Naive thymus-derived CD4-positive, alpha-beta T cell (primary cell): ENCODE measurements around the gene BHMT. TPM values are rescaled to one million over a fixed set of nuclear protein-coding genes. Genes with fewer than 3 reads are reported as not detected.
A peak's percentile ranks its signal among the peaks of the same experiment; 100 is the strongest.

Experiments
- ATAC-seq: fragments of 150-1000 bp; cut with Tn5 transposase; 2 replicates; pipeline ENCODE4 v1.10.0; 2021; ENCODE audit warnings: mild to moderate bottlenecking, moderate library complexity
- CTCF ChIA-PET: fragments of 350-600 bp; sonication (Branson Sonifier 250); formaldehyde crosslinking; loops from one replicate; lab custom pipeline; 2021; ENCODE audit warnings: antibody characterized with exemption; lab: Charles Lee
- POLR2A ChIA-PET: fragments of 350-600 bp; sonication (Branson Sonifier 250); formaldehyde crosslinking; loops from one replicate; lab custom pipeline; 2021; ENCODE audit warnings: antibody characterized with exemption, inconsistent platforms; lab: Charles Lee
- DNase-seq, 9 donors: peaks; one replicate each; pipeline versions ENCODE4 v3.0.0 to v3.0.0-alpha.2; 2020 to 2022; ENCODE audit warnings: mixed read lengths in 1 of 9
- H3K27ac ChIP-seq: one replicate; pipeline ENCODE4 v1.7.0; 2013; ENCODE audit warnings: mild to moderate bottlenecking, low read depth, low read length, moderate library complexity
- H3K27me3 ChIP-seq, 2 donors: one replicate each; pipeline ENCODE4 v1.7.0; 2013; ENCODE audit warnings: low read length in 2 of 2, mild to moderate bottlenecking in 2 of 2, moderate library complexity in 2 of 2; ENCODE audit not compliant: control insufficient read depth in 2 of 2, insufficient read depth in 2 of 2
- H3K36me3 ChIP-seq, 3 experiments: 1 replicate in 2 of 3; 2 replicates in 1 of 3; pipeline ENCODE4 v1.7.0; 2013; ENCODE audit warnings: low read length in 3 of 3, mild to moderate bottlenecking in 3 of 3, moderate library complexity in 1 of 3; ENCODE audit not compliant: insufficient read depth in 3 of 3, control insufficient read depth in 2 of 3
- H3K4me1 ChIP-seq, 2 donors: one replicate each; pipeline ENCODE4 v1.7.0; 2013; ENCODE audit warnings: low read length in 2 of 2, mild to moderate bottlenecking in 2 of 2, moderate library complexity in 1 of 2; ENCODE audit not compliant: control insufficient read depth in 2 of 2, insufficient read depth in 2 of 2
- H3K4me3 ChIP-seq: 2 replicates; pipeline ENCODE4 v1.7.0; 2013; ENCODE audit warnings: mild to moderate bottlenecking, low read length
- H3K9me3 ChIP-seq, 3 experiments: 1 replicate in 2 of 3; 2 replicates in 1 of 3; pipeline ENCODE4 v1.7.0; 2013; ENCODE audit warnings: low read length in 3 of 3; ENCODE audit not compliant: control insufficient read depth in 2 of 3
- H3K27ac Mint-ChIP-seq, 9 donors: one replicate each; pipeline ENCODE4 v1.8.0; 2020 to 2022; ENCODE audit warnings: mixed read lengths in 9 of 9, mild to moderate bottlenecking in 8 of 9, moderate library complexity in 5 of 9, inconsistent platforms in 2 of 9
- H3K27me3 Mint-ChIP-seq, 5 donors: one replicate each; pipeline ENCODE4 v1.8.0; 2021 to 2022; ENCODE audit warnings: mixed read lengths in 5 of 5, mild to moderate bottlenecking in 1 of 5
- H3K36me3 Mint-ChIP-seq, 5 donors: one replicate each; pipeline ENCODE4 v1.8.0; 2020 to 2022; ENCODE audit warnings: mixed read lengths in 5 of 5, mild to moderate bottlenecking in 3 of 5, inconsistent platforms in 1 of 5
- H3K4me1 Mint-ChIP-seq, 7 donors: one replicate each; pipeline ENCODE4 v1.8.0; 2020 to 2022; ENCODE audit warnings: mixed read lengths in 7 of 7, mild to moderate bottlenecking in 3 of 7, inconsistent platforms in 1 of 7
- H3K4me3 Mint-ChIP-seq, 10 donors: one replicate each; pipeline ENCODE4 v1.8.0; 2020 to 2022; ENCODE audit warnings: mild to moderate bottlenecking in 10 of 10, mixed read lengths in 10 of 10, moderate library complexity in 6 of 10, inconsistent platforms in 2 of 10
- H3K9me3 Mint-ChIP-seq, 11 donors: one replicate each; pipeline ENCODE4 v1.8.0; 2020 to 2022; ENCODE audit warnings: mixed read lengths in 11 of 11, mild to moderate bottlenecking in 4 of 11, inconsistent platforms in 1 of 11, moderate library complexity in 1 of 11
- intact Hi-C, 2 donors: fragments of 100-400 bp; cut with micrococcal nuclease; formaldehyde crosslinking; loops; one replicate each; pipeline ENCODE4 v1.15.1; 2023
- polyA plus RNA-seq, 2 donors: library from polyadenylated mRNA; unstranded; fragments of 300-500 nt; fragmentation: Illumina TruSeq; gene quantifications; one replicate each; pipeline ENCODE4 v1.2.3, GENCODE V29; 2021
- total RNA-seq, 6 experiments: library from RNA in 5 of 6; stranded (reverse) in 5 of 6; gene quantifications; 1 replicate in 5 of 6; 2 replicates in 1 of 6; pipeline ENCODE4 v1.2.3 and lab custom pipeline; 2021 to 2026

Gene BHMT
- total and polyA plus RNA-seq, 7 experiments from 2014 or later: not detected

- Histone ChIP-seq H3K27me3 (no peaks in the 10 kb centered on the region), H3K36me3 (no peaks in the 10 kb centered on the region), H3K27ac (no peak overlapping the region), H3K4me1 (peaks cover 9 to 11% of the 10 kb centered on the region in 2 donors), H3K4me3 (no peak overlapping the region), H3K9me3 (no peaks in the 10 kb centered on the region)
- POLR2A ChIA-PET: no interaction called here
- no peak for ATAC-seq
- DNase-seq: no peak
- no peaks in the 10 kb centered on the region for H3K36me3 Mint-ChIP-seq
- intact Hi-C loops: loop anchor here (5.0 to 10.0 kb wide), 6 partner anchors 72 to 1177 kb away; no protein-coding TSS in a partner anchor
- H3K4me1 Mint-ChIP-seq: peaks cover 7 to 17% (median 10%) of the 10 kb centered on the region in 7 donors
- H3K4me3 Mint-ChIP-seq: no peak overlapping the region
- H3K27ac Mint-ChIP-seq: no peak overlapping the region
- peaks cover 0 to 1% (median 0%) of the 10 kb centered on the region in 11 donors for H3K9me3 Mint-ChIP-seq
- CTCF ChIA-PET: no interaction called here
- peaks cover 0 to 9% (median 5%) of the 10 kb centered on the region in 5 donors for H3K27me3 Mint-ChIP-seq
Measured at GRCh38 chr5:79130781-79131180, 19.2 kb downstream of the BHMT start.

DNA sequence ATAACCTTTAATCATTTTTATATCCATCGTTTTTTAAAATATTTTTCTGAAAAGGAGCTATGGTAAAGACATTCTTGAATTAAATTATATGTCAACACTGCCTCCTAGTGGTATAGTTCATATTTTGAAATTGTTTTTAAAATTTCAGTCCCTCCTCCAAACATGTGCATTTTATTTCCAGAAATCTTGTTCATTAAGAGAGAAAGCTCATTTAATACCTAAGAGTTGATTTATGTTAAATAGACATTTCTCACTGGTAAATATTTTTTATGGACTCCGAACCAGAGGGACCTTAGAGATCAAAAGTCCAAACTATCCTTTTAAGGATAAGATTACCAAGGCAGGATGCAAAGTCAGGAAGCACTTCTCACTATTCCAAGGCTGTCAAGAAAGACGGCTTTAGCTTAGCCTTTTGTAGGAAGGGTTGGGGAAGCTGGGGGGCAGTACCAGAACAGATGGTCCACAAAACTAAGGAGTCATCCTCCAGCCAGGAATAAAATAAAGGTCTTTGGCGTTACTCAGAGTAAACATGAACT lies 21.6 kb downstream of the BHMT start:
- Mint-ChIP-seq H3K9me3 (peaks cover 0 to 1% (median 0%) of the 10 kb centered on the region in 11 donors), H3K4me3 (peak overlapping the region; percentile 45 to 80 (median 76)), H3K36me3 (no peaks in the 10 kb centered on the region), H3K27me3 (peaks cover 0 to 9% (median 4%) of the 10 kb centered on the region in 5 donors), H3K27ac (peak overlapping the region in 3 of 9 donors; percentile 4 to 43 (median 5)), H3K4me1 (peaks cover 7 to 17% (median 10%) of the 10 kb centered on the region in 7 donors)
- DNase-seq: peak in 6 of 9 donors; percentile 12 to 50 (median 42)
- peak overlapping the region; percentile 42 for H3K4me3 ChIP-seq
- ChIA-PET POLR2A (interaction anchor here (0.9 to 1.0 kb wide), 2 partner anchors 14 to 148 kb away, joined by 3 read pairs; no protein-coding TSS in a partner anchor), CTCF (interaction anchor here (0.6 to 2.7 kb wide), 26 partner anchors 9 to 1673 kb away, joined by 3 to 49 read pairs (median 4); partner anchors contain the start of gene JMY)
- H3K9me3 ChIP-seq: no peaks in the 10 kb centered on the region
- intact Hi-C loops: loop anchor here (1.0 to 10.0 kb wide), 16 partner anchors 69 to 1174 kb away; partner anchors contain the start of gene ARSB (in 1 of the 2)
- H3K36me3 ChIP-seq: no peaks in the 10 kb centered on the region
- peaks cover 9 to 11% of the 10 kb centered on the region in 2 donors for H3K4me1 ChIP-seq
- ATAC-seq: peak; percentile 64
- no peaks in the 10 kb centered on the region for H3K27me3 ChIP-seq
- H3K27ac ChIP-seq: no peak overlapping the region

GRCh38 chr5:79133657-79134451 lies 22.2 kb downstream of the BHMT start:
- intact Hi-C loops: loop anchor here (1.0 to 10.0 kb wide), 16 partner anchors 68 to 1173 kb away; partner anchors contain the start of gene ARSB (in 1 of the 2)
- POLR2A ChIA-PET: interaction anchor here (0.9 to 1.0 kb wide), 2 partner anchors 13 to 148 kb away, joined by 3 read pairs; no protein-coding TSS in a partner anchor
- peak; percentile 26 to 60 (median 48) for DNase-seq
- Histone ChIP-seq H3K27ac (no peak overlapping the region), H3K4me1 (peaks cover 9 to 11% of the 10 kb centered on the region in 2 donors), H3K36me3 (no peaks in the 10 kb centered on the region), H3K27me3 (no peaks in the 10 kb centered on the region), H3K9me3 (no peaks in the 10 kb centered on the region), H3K4me3 (peak overlapping the region; percentile 42)
- Mint-ChIP-seq H3K4me3 (peak overlapping the region; percentile 45 to 80 (median 76)), H3K9me3 (peaks cover 0 to 1% (median 0%) of the 10 kb centered on the region in 11 donors), H3K4me1 (peaks cover 7 to 17% (median 10%) of the 10 kb centered on the region in 7 donors), H3K27ac (peak overlapping the region in 4 of 9 donors; percentile 4 to 76 (median 42)), H3K27me3 (peaks cover 0 to 9% (median 4%) of the 10 kb centered on the region in 5 donors), H3K36me3 (no peaks in the 10 kb centered on the region)
- CTCF ChIA-PET: interaction anchor here (0.6 to 2.7 kb wide), 19 partner anchors 9 to 553 kb away, joined by 3 to 49 read pairs (median 5); partner anchors contain the start of gene JMY
- ATAC-seq: peak; percentile 84

DNA sequence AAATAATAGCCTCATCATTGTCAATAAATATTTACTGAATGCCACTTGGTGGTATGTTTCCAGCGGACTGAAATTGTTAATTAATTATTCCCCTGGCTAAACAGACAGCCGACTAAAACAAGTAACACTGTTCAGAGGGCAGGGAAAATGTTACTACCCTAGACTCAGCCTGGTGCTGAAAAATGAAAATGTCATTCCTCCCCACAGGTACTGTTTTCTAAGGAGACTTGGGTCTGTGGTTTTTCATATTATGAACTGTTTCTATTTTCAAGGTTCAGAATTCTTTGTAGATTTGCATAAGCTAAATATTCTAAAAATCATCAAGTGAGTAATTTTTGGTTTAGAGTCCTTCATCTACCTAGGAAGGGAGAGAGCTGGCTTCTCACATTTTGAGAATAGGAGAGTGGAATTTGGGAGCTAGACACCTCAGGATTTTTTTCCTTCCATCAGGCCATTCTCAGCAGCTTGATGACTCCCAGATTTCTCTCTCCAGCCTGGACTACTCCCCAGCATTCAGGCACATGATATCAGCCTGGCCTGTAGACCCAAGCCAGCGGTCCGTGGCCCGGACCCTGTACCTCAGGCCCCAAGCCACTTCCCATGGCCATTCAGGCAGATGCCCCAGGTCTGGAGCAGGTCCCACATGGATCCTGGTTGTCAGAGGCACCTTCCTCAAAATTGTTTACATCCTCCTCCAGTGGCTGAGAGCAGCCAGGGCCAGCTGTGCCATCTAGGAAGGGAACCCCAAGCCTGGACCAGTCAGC lies 24.4 kb downstream of the BHMT start:
- ATAC-seq (no peak), DNase-seq (no peak)
- H3K27me3 ChIP-seq: no peaks in the 10 kb centered on the region
- Mint-ChIP-seq H3K4me3 (no peak overlapping the region), H3K4me1 (peaks cover 7 to 17% (median 10%) of the 10 kb centered on the region in 7 donors), H3K27me3 (peaks cover 0 to 9% (median 4%) of the 10 kb centered on the region in 5 donors), H3K27ac (no peak overlapping the region), H3K9me3 (peaks cover 0 to 8% (median 4%) of the 10 kb centered on the region in 11 donors), H3K36me3 (peaks cover 0 to 8% (median 0%) of the 10 kb centered on the region in 5 donors)
- ChIA-PET POLR2A (no interaction called here), CTCF (interaction anchor here (0.7 kb wide), 1 partner anchor 111 kb away, joined by 3 read pairs; no protein-coding TSS in a partner anchor)
- no peaks in the 10 kb centered on the region for H3K36me3 ChIP-seq
- intact Hi-C loops: loop anchor here in 1 of 2 donors (10.0 kb wide), 1 partner anchor 949 kb away; no protein-coding TSS in a partner anchor
- no peaks in the 10 kb centered on the region for H3K9me3 ChIP-seq
- H3K27ac ChIP-seq: no peak overlapping the region
- H3K4me1 ChIP-seq: peaks cover 9 to 11% of the 10 kb centered on the region in 2 donors
- H3K4me3 ChIP-seq: no peak overlapping the region

- Mint-ChIP-seq H3K27me3 (peaks cover 0 to 9% (median 4%) of the 10 kb centered on the region in 5 donors), H3K4me3 (no peak overlapping the region), H3K9me3 (peaks cover 0 to 13% (median 4%) of the 10 kb centered on the region in 11 donors), H3K36me3 (peaks cover 0 to 8% (median 0%) of the 10 kb centered on the region in 5 donors), H3K27ac (no peak overlapping the region), H3K4me1 (peaks cover 7 to 17% (median 10%) of the 10 kb centered on the region in 7 donors)
- POLR2A ChIA-PET: no interaction called here
- Histone ChIP-seq H3K27ac (no peak overlapping the region), H3K9me3 (no peaks in the 10 kb centered on the region), H3K27me3 (no peaks in the 10 kb centered on the region), H3K36me3 (no peaks in the 10 kb centered on the region), H3K4me3 (no peak overlapping the region), H3K4me1 (peaks cover 9 to 11% of the 10 kb centered on the region in 2 donors)
- ATAC-seq (no peak), DNase-seq (no peak)
- CTCF ChIA-PET: no interaction called here
- intact Hi-C loops: loop anchor here in 1 of 2 donors (10.0 kb wide), 1 partner anchor 948 kb away; no protein-coding TSS in a partner anchor
Measured at GRCh38 chr5:79136618-79137017, 25.0 kb downstream of the BHMT start.
